Hematopoietic multipotent progenitor cell treated with erythropoietin and hydrocortisone succinate and interleukin-3 and kit ligand, for 15 days (in vitro differentiated cells): ENCODE measurements around the gene TXNRD2.
"Not testable (repeated sequence)": the region's sequence is repeated elsewhere in the genome, so short reads cannot be mapped to it uniquely, and the experiment has no call there.

ENCODE experiments used
- DNase-seq: peaks from one replicate; pipeline ENCODE4 v3.0.0-alpha.2; 2015; ENCODE audit warnings: low spot score

Gene TXNRD2

DNA sequence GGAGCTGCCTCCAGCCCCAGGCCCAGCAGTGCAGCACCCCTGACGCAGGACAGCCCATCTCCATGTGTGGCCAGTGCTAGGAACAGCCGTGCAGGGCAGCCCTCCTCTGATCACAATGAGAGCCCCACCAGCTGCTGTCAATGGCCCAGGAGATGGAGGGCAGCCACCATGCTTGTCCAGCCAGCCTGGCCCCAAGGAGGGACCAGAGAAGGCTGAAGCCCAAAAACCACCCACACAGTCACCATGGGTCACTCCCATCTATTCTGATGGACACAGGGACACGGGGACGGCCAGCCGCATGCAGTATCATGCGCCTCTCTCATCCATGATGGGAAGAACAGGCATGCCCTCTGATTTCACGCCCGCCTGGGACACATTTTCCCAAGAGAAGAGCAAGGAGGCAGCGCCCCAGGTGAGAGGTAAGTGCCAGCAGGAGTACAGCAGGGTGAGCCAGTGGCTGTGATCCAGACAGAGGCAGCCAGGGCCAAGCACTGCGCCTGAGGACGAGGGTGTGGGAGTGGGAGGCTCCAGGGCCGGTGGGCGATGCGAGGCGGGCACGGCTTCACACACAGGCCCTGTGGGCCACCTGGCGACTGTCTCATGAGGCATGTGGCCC lies 53.4 kb downstream of the TXNRD2 start:
- DNase-seq, result no peak

- DNase-seq, result no peak
These were observed 54.2 kb downstream of the TXNRD2 start for GRCh38 chr22:19887256-19887985.

GRCh38 chr22:19886605-19887255 lies 54.9 kb downstream of the TXNRD2 start:
- no peak for DNase-seq

- no peak for DNase-seq
These were observed 55.6 kb downstream of the TXNRD2 start for GRCh38 chr22:19885841-19886592.

GRCh38 chr22:19884954-19885751 lies 56.5 kb downstream of the TXNRD2 start:
- no peak for DNase-seq

DNA sequence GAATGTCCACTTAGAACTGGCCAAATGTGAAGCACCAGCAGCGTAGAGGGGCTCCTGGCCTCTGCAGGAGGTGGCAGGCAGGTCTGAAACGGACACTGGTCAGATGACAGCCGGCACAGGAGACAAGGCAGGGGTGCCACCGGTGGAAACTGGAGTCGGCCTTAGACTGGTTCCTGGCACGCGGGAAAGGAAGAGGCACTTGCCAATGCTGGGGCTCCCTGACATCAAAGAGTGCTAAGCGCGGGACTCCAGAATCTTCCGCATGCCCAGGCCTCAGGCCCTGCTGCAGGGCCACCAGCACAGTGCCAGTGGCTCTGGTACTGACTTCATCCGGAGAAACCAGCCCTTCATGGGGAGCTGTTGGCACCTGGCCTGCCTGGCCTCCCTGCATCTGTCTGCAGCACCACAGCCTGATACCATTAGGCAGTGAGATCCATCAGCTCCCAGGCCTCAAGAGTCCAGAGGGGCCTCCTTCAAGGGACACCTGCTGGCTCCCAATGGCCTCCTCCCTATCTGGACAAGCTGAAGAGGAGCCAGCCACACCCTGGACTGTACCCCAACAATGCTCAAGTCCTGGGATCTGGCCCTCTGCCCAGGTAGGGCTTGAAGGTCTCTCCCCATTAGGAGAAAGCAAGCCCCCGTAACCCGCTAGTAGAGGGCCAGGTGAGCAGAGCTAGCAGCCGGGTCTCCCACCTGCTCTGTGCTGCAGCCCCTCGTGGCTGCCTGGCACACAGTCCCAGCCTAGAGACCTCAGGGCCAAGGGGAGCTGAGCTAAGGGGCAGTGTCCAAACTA lies 57.3 kb downstream of the TXNRD2 start:
- no peak for DNase-seq

DNA sequence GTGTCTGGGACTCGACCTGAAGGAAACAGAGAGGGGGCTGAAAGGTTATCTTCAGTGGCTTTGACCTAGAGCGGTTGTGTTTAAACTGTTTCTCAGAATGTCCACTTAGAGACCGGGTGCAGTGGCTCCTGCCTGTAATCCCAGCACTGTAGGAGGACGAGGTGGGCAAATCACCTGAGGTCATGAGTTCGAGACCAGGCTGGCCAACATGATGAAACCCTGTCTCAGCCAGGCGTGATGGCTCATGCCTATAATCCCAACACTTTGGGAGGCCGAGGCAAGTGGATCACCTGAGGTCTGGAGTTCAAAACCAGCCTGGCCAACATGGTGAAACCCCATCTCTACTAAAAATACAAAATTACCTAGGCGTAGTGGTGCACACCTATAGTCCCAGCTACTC lies 58.2 kb downstream of the TXNRD2 start:
- not testable (repeated sequence) for DNase-seq

- no peak for DNase-seq
These were observed 58.9 kb downstream of the TXNRD2 start for GRCh38 chr22:19882446-19883381.

GRCh38 chr22:19880786-19881569 lies 60.6 kb downstream of the TXNRD2 start:
- DNase-seq, result no peak

DNA sequence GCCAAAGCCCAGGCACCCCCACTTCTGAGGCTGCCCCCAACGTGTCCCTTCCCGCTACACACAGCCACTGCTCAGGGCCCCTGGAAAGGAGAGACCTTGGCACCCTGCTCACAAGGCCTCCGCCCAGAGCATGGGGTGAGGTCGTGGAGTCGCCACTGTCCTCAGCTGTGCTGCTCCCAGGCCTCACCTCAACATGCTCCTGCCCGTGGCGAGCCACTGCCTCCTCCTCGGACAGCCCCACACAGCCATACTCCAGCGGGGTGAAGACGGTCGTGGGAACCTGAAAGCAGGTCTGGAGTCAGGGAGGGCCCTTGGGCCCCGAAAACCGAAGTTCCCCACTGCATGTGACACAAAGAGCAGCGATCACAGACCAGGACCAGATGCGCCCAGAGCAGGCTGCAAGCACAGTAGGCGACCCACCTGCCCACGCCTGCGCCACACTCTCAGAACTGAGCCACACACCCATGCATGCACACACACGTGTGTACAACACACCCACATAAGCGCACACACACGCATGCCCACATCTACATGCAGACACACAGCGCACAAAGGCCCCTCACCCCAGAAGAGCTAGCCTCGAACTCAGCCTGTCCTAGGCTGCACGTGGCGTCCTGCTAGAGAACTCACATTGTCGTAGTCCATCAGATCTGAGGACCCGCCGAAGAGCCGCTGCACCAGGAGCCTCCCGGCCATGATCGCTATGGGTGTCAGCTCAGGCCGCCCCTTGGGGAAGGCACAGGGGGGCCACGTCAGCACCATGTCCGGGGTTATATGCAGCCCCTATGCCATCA lies 61.4 kb downstream of the TXNRD2 start:
- DNase-seq, result no peak

DNA sequence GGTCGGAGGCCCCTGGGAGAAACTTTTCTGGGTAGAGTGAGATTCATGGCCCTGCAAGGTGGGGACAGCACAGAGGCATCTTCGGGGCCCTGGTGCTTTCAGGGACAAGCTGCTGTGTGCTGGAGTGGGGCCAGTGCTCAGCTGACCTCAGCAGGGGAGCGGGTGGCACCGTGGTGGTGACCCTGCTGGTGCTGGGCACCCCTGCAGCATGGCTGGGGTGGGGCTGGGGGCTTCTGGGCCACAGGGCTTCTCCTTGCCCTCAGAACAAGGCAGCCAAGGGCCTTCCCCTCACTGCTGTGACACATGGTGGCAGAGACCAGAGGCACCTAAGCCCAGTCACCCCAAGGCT lies 62.0 kb downstream of the TXNRD2 start:
- no peak for DNase-seq

DNA sequence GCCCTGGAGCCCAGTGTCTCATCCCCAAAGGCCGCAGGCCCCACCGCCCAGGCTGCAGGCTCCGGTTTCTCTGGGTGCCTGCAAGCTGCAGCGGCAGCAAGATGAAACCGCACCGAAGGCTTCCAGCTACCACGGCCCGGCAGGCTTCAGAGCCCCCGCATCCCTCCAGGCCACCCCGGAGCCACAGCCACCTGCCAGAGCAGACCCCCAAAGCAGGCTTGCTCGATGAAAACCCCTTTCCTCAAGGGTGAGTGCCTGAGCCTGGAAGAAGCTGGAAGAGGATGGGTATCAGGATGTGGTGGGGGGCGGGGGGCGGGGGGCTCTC lies 62.4 kb downstream of the TXNRD2 start:
- DNase-seq, result no peak

GRCh38 chr22:19878461-19879245 lies 63.0 kb downstream of the TXNRD2 start:
- no peak for DNase-seq

DNA sequence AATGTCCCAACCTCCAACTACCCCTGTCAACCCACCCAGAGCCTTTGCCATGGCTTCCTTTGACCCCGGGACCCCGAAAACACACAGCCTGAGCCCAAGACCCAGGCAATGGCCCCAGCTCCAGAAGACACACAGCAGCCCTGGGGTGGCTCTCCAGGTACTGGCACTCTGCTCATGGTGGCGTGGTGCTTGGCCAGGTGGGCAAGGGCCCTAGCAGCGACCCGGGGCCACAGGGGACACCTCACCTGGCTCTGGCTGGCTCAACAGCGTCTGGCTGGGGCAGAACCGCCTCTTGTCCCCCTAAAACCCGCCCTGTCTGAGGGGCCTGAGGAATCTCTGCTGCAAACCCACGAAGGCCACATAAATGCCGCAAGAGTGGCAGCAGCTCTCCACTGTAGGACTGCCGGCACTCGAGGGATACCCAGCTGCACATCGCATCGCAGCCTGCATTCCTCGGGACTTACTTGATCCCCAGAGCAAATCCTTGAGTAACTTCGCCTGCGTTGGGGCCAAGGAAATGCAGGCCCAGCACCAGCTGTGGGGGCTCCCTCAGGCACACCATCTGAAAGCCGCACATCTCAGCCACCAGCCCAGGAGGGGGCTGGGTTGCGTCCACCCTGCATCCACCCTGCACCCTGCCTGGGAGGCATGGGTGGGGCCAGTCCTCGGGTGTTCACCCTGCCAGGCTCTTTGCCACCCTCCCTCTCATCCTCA lies 63.8 kb downstream of the TXNRD2 start:
- no peak for DNase-seq

DNA sequence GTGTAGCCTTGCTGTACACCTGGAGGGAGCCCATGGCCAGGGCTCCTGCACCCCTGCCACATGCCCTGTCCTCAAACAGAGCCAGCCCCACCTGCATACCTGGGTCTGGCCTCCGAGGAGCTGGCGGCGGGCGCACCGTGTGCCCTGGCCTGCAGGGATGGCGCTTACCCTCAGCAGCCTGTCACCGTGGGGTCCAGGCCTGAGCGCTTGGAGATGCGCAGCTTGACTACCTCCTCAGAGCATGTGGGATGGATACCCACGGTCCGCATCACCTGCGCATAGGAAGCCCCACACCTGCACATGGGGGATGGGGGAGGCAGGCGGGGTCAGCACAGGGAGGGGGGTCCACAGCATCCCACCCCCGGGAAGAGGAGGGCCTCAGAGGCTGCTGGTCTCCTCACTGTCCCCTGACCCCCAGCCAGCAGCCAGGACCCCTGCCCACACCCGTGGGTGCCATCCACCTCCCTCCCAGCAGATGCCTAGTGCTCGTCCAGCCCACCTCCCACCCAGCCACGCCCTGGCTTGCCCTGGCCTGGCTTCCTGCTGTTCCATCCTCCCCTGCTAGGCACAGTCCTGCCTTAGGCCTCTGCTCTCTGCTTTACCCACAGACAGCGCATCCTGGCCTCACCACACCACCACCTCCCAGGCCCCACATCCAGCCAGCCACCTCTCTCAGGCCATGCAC lies 64.5 kb downstream of the TXNRD2 start:
- no peak for DNase-seq

GRCh38 chr22:19876314-19876940 lies 65.2 kb downstream of the TXNRD2 start:
- no peak for DNase-seq
